HepG2 (cell line): Measurements from ENCODE around the gene PIAS1. TPM values are rescaled to one million over a fixed set of nuclear protein-coding genes. Genes with fewer than 3 reads are reported as not detected.
A peak's percentile ranks its signal among the peaks of the same experiment; 100 is the strongest.

Experiments
- CREB1 ChIP-seq, 2 experiments: fragments of 450-650 bp in 1 of 2; IDR thresholded peaks; 2 replicates each; pipeline ENCODE4 v1.6.1; 2016 to 2017; ENCODE audit warnings: control low read depth in 1 of 2, mild to moderate bottlenecking in 1 of 2, missing compliant biosample characterization in 1 of 2, missing genetic modification characterization in 1 of 2
- EZH2 ChIP-seq: conservative IDR thresholded peaks from 2 replicates; pipeline ENCODE4 v1.6.1; 2012; ENCODE audit warnings: mild to moderate bottlenecking, low read depth, low read length, moderate library complexity
- FOXO1 ChIP-seq: sonication (generic); formaldehyde crosslinking; IDR thresholded peaks from 2 replicates; pipeline ENCODE4 v1.4.0; 2020; ENCODE audit warnings: missing genetic modification reagents
- ISX ChIP-seq: sonication (generic); formaldehyde crosslinking; conservative IDR thresholded peaks from 2 replicates; pipeline ENCODE4 v1.5.0; 2020; ENCODE audit warnings: missing genetic modification reagents
- JDP2 ChIP-seq: sonication (generic); formaldehyde crosslinking; IDR thresholded peaks from 2 replicates; pipeline ENCODE4 v1.8.1; 2022; ENCODE audit warnings: missing genetic modification reagents, borderline replicate concordance
- KLF6 ChIP-seq: IDR thresholded peaks from 2 replicates; pipeline ENCODE4 v1.8.0; 2016; ENCODE audit warnings: missing biosample characterization, missing genetic modification reagents
- NR1H2 ChIP-seq: sonication (generic); formaldehyde crosslinking; IDR thresholded peaks from 2 replicates; pipeline ENCODE4 v1.8.1; 2022; ENCODE audit warnings: low read depth, missing genetic modification reagents, borderline replicate concordance
- PLRG1 ChIP-seq: fragments of 450-650 bp; conservative IDR thresholded peaks from 2 replicates; pipeline ENCODE4 v1.6.1; 2016
- SOX5 ChIP-seq: IDR thresholded peaks from 2 replicates; pipeline ENCODE4 v1.6.1; 2016; ENCODE audit warnings: borderline replicate concordance
- STAT5B ChIP-seq: sonication (generic); formaldehyde crosslinking; IDR thresholded peaks from 2 replicates; pipeline ENCODE4 v1.4.0; 2020; ENCODE audit warnings: missing genetic modification reagents
- ZFP1 ChIP-seq: IDR thresholded peaks from 2 replicates; pipeline ENCODE4 v1.6.1; 2016
- ZNF496 ChIP-seq: sonication (generic); formaldehyde crosslinking; IDR thresholded peaks from 2 replicates; pipeline ENCODE4 v1.8.1; 2023; ENCODE audit warnings: mild to moderate bottlenecking, moderate library complexity, missing genetic modification reagents; ENCODE audit not compliant: insufficient replicate concordance
- ZNF781 ChIP-seq: sonication (generic); formaldehyde crosslinking; IDR thresholded peaks from 2 replicates; pipeline ENCODE4 v1.5.1; 2020; ENCODE audit warnings: borderline replicate concordance, mild to moderate bottlenecking, missing genetic modification reagents; ENCODE audit errors: not compliant biosample characterization
- polyA plus RNA-seq, 8 experiments: library from polyadenylated mRNA; depleted of rRNA in 3 of 8; stranded (reverse) in 7 of 8; unstranded in 1 of 8; fragments of >200 nt; fragmentation: Illumina TruSeq in 4 of 8; extraction: Trizol in 4 of 8; gene quantifications; 2 replicates each; pipeline versions ENCODE4 v1.2.1 to v1.2.3, GENCODE V29; 2011 to 2016; ENCODE audit warnings: low read depth in 4 of 8, missing spikeins in 1 of 8, mixed read lengths in 1 of 8; ENCODE audit not compliant: insufficient read depth in 1 of 8
- total RNA-seq, 5 experiments: library from RNA; depleted of rRNA; stranded (reverse); fragments of >200 nt; fragmentation: Illumina TruSeq; extraction: Trizol; gene quantifications; 2 replicates each; pipeline ENCODE4 v1.2.3, GENCODE V29; 2016; ENCODE audit warnings: low read depth in 1 of 5
- TF ChIP-seq, protein P1 (sequence below): IDR thresholded peaks from 2 replicates; pipeline ENCODE4 v1.6.1; 2012; ENCODE audit warnings: inconsistent platforms
- TF ChIP-seq, protein P2 (sequence below): conservative IDR thresholded peaks from 2 replicates; pipeline ENCODE4 v1.6.1; 2018; ENCODE audit warnings: missing genetic modification reagents
- TF ChIP-seq, protein P3 (sequence below): sonication (generic); formaldehyde crosslinking; IDR thresholded peaks from 2 replicates; pipeline ENCODE4 v1.8.0; 2022; ENCODE audit warnings: mild to moderate bottlenecking, missing genetic modification reagents, moderate library complexity
- TF ChIP-seq, protein P4 (sequence below): sonication (generic); formaldehyde crosslinking; IDR thresholded peaks from 2 replicates; pipeline ENCODE4 v1.4.0; 2020; ENCODE audit warnings: missing genetic modification reagents, borderline replicate concordance
- TF ChIP-seq, protein P5 (sequence below): sonication (generic); formaldehyde crosslinking; IDR thresholded peaks from 2 replicates; pipeline ENCODE4 v1.5.0; 2020; ENCODE audit warnings: mild to moderate bottlenecking, missing genetic modification reagents

PIAS1 gene
- total and polyA plus RNA-seq, 2 of the 13 experiments (the other 11 are each of a cell fraction or from before 2014, with no cell fraction given), result 20.7 to 33.7 TPM

DNA sequence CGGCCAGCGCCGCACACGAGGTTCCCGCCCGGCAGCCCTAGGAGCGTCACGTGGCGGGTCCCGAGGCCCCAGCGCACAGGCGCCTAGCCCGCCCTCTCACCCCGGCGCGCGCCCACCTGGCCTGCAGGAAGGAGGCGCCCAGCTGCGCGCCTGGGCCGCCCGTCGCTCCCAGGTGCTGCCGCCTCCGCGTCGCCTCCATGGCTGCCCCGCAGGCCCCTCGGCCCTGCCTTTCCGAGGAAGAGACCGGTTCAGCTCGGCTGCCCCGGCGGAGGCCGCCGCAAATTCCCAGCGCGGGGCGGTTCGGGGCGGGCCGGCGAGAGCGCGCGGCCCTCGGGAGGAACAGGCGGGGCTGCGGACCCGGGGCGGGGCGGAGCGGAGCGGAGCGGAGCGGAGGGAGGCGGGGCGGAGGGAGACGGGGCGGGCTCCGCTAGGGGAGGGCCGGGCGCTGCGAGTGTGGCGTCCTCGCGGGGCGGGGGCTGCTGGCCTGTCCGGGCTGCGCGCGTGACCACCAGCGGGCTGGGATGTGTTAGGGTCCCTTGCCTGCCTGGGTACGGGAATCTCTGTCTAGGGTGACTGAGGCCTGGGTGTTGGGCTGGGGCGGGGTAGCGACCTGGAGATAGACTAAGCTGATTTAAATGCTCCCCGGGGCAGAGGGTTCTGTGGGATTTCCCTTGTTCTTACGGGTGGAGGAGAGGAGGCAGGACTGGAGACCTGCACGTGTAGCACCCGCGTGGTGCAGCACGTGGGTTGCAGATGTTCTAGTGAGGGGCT lies 175.5 kb downstream of the PIAS1 start, which contains the start of gene CLN6 (continued):
- TF ChIP-seq SOX5 (CRISPR knock-in tag) (no peak), ZNF781 (CRISPR knock-in tag) (no peak), JDP2 (peak; percentile 57; the same call in 1 of the 2 replicates), PLRG1 (no peak), CREB1 (IDR thresholded peaks at IDR 0.05) (no peak), CREB1 (CRISPR knock-in tag; IDR thresholded peaks at IDR 0.05) (no peak), EZH2 (no peak), ZNF496 (no peak), STAT5B (CRISPR knock-in tag) (no peak), FOXO1 (CRISPR knock-in tag) (peak; percentile 39; the same call in 1 of the 2 replicates), ISX (CRISPR knock-in tag) (peak; percentile 84; the same call in 1 of the 2 replicates), ZFP1 (CRISPR knock-in tag) (no peak), NR1H2 (peak; percentile 75; the same call in 1 of the 2 replicates), KLF6 (peak; percentile 85; the same call in 1 of the 2 replicates)
- TF ChIP-seq, protein P1, sequence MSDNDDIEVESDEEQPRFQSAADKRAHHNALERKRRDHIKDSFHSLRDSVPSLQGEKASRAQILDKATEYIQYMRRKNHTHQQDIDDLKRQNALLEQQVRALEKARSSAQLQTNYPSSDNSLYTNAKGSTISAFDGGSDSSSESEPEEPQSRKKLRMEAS, result peak; percentile 99
- TF ChIP-seq, protein P2, sequence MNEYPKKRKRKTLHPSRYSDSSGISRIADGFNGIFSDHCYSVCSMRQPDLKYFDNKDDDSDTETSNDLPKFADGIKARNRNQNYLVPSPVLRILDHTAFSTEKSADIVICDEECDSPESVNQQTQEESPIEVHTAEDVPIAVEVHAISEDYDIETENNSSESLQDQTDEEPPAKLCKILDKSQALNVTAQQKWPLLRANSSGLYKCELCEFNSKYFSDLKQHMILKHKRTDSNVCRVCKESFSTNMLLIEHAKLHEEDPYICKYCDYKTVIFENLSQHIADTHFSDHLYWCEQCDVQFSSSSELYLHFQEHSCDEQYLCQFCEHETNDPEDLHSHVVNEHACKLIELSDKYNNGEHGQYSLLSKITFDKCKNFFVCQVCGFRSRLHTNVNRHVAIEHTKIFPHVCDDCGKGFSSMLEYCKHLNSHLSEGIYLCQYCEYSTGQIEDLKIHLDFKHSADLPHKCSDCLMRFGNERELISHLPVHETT (CRISPR knock-in tag), result no peak; the same call in 1 of the 2 replicates
- TF ChIP-seq, protein P3, sequence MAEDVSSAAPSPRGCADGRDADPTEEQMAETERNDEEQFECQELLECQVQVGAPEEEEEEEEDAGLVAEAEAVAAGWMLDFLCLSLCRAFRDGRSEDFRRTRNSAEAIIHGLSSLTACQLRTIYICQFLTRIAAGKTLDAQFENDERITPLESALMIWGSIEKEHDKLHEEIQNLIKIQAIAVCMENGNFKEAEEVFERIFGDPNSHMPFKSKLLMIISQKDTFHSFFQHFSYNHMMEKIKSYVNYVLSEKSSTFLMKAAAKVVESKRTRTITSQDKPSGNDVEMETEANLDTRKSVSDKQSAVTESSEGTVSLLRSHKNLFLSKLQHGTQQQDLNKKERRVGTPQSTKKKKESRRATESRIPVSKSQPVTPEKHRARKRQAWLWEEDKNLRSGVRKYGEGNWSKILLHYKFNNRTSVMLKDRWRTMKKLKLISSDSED, result 0 out of 2 replicates have a peak, but pooled peaks have one; percentile 3
- TF ChIP-seq, protein P4, sequence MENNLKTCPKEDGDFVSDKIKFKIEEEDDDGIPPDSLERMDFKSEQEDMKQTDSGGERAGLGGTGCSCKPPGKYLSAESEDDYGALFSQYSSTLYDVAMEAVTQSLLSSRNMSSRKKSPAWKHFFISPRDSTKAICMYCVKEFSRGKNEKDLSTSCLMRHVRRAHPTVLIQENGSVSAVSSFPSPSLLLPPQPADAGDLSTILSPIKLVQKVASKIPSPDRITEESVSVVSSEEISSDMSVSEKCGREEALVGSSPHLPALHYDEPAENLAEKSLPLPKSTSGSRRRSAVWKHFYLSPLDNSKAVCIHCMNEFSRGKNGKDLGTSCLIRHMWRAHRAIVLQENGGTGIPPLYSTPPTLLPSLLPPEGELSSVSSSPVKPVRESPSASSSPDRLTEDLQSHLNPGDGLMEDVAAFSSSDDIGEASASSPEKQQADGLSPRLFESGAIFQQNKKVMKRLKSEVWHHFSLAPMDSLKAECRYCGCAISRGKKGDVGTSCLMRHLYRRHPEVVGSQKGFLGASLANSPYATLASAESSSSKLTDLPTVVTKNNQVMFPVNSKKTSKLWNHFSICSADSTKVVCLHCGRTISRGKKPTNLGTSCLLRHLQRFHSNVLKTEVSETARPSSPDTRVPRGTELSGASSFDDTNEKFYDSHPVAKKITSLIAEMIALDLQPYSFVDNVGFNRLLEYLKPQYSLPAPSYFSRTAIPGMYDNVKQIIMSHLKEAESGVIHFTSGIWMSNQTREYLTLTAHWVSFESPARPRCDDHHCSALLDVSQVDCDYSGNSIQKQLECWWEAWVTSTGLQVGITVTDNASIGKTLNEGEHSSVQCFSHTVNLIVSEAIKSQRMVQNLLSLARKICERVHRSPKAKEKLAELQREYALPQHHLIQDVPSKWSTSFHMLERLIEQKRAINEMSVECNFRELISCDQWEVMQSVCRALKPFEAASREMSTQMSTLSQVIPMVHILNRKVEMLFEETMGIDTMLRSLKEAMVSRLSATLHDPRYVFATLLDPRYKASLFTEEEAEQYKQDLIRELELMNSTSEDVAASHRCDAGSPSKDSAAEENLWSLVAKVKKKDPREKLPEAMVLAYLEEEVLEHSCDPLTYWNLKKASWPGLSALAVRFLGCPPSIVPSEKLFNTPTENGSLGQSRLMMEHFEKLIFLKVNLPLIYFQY (CRISPR knock-in tag), result no peak
- TF ChIP-seq, protein P5, sequence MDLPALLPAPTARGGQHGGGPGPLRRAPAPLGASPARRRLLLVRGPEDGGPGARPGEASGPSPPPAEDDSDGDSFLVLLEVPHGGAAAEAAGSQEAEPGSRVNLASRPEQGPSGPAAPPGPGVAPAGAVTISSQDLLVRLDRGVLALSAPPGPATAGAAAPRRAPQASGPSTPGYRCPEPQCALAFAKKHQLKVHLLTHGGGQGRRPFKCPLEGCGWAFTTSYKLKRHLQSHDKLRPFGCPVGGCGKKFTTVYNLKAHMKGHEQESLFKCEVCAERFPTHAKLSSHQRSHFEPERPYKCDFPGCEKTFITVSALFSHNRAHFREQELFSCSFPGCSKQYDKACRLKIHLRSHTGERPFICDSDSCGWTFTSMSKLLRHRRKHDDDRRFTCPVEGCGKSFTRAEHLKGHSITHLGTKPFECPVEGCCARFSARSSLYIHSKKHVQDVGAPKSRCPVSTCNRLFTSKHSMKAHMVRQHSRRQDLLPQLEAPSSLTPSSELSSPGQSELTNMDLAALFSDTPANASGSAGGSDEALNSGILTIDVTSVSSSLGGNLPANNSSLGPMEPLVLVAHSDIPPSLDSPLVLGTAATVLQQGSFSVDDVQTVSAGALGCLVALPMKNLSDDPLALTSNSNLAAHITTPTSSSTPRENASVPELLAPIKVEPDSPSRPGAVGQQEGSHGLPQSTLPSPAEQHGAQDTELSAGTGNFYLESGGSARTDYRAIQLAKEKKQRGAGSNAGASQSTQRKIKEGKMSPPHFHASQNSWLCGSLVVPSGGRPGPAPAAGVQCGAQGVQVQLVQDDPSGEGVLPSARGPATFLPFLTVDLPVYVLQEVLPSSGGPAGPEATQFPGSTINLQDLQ (CRISPR knock-in tag), result peak; percentile 73; the same call in 1 of the 2 replicates
